Natural killer cell (primary cell): Measurements from ENCODE around the gene MIPEP. TPM values are rescaled to one million over a fixed set of nuclear protein-coding genes. Genes with fewer than 3 reads are reported as not detected.

Experiments used
- ATAC-seq, 3 donors: fragments of 150-1000 bp in 2 of 3; fragments of 200-7000 bp in 1 of 3; cut with Tn5 transposase; 1 replicate in 1 of 3; 2 replicates in 2 of 3; pipeline ENCODE4 v1.10.0; 2021; ENCODE audit warnings: mild to moderate bottlenecking in 2 of 3, moderate library complexity in 2 of 3
- DNase-seq, 2 donors: peaks; one replicate each; pipeline versions ENCODE4 v3.0.0 to v3.0.0-alpha.2; 2013 to 2021; ENCODE audit warnings: mixed read lengths in 1 of 2
- H3K27ac ChIP-seq: one replicate; pipeline ENCODE4 v1.5.1; 2013; ENCODE audit warnings: mild to moderate bottlenecking, low read length
- H3K27me3 ChIP-seq: one replicate; pipeline ENCODE4 v1.6.1; 2013; ENCODE audit warnings: low read length; ENCODE audit not compliant: control insufficient read depth, insufficient read depth
- H3K36me3 ChIP-seq: one replicate; pipeline ENCODE4 v1.6.1; 2013; ENCODE audit warnings: low read length; ENCODE audit not compliant: control insufficient read depth, insufficient read depth
- H3K4me1 ChIP-seq: one replicate; pipeline ENCODE4 v1.6.1; 2013; ENCODE audit warnings: low read length; ENCODE audit not compliant: control insufficient read depth, insufficient read depth
- H3K4me3 ChIP-seq: one replicate; pipeline ENCODE4 v1.5.1; 2013; ENCODE audit warnings: low read length
- H3K9me3 ChIP-seq: one replicate; pipeline ENCODE4 v1.6.1; 2013; ENCODE audit warnings: low read length; ENCODE audit not compliant: control insufficient read depth, insufficient read depth
- H3K27ac Mint-ChIP-seq, 2 donors: one replicate each; pipeline ENCODE4 v1.8.0; 2022; ENCODE audit warnings: mild to moderate bottlenecking in 2 of 2, mixed read lengths in 2 of 2, moderate library complexity in 1 of 2
- H3K27me3 Mint-ChIP-seq, 2 donors: one replicate each; pipeline ENCODE4 v1.8.0; 2022; ENCODE audit warnings: low read depth in 2 of 2, mixed read lengths in 2 of 2
- H3K36me3 Mint-ChIP-seq: one replicate; pipeline ENCODE4 v1.8.0; 2022; ENCODE audit warnings: mixed read lengths
- H3K4me1 Mint-ChIP-seq, 2 donors: one replicate each; pipeline ENCODE4 v1.8.0; 2022; ENCODE audit warnings: mixed read lengths in 2 of 2
- H3K4me3 Mint-ChIP-seq: one replicate; pipeline ENCODE4 v1.8.0; 2022; ENCODE audit warnings: mild to moderate bottlenecking, moderate library complexity, mixed read lengths
- H3K9me3 Mint-ChIP-seq, 2 donors: one replicate each; pipeline ENCODE4 v1.8.0; 2022; ENCODE audit warnings: mixed read lengths in 2 of 2
- WGBS: methylation state at CpG from one replicate; pipeline ENCODE4 v1.1.7; 2013; ENCODE audit warnings: missing lambda C conversion rate; ENCODE audit not compliant: insufficient coverage; 5-methylcytosine and 5-hydroxymethylcytosine counted together
- intact Hi-C: fragments of 100-400 bp; cut with micrococcal nuclease; formaldehyde crosslinking; loops from one replicate; pipeline ENCODE4 v1.14.2; 2022
- total RNA-seq, 4 donors: library from RNA; stranded (reverse); fragments of 120-200 nt in 1 of 4; gene quantifications; one replicate each; pipeline versions ENCODE4 v1.2.3 to v1.2.4, GENCODE V29; 2013 to 2022
- TF ChIP-seq, protein P1 (sequence below): fragments of 200-600 bp; IDR thresholded peaks from one replicate; pipeline ENCODE4 v1.8.0; 2022; ENCODE audit warnings: antibody characterized with exemption

MIPEP gene
- total RNA-seq, 3 donors from 2014 or later (not counting 1 experiment from before 2014, with no cell fraction given): 9.7 to 10.1 (median 9.7) TPM

DNA sequence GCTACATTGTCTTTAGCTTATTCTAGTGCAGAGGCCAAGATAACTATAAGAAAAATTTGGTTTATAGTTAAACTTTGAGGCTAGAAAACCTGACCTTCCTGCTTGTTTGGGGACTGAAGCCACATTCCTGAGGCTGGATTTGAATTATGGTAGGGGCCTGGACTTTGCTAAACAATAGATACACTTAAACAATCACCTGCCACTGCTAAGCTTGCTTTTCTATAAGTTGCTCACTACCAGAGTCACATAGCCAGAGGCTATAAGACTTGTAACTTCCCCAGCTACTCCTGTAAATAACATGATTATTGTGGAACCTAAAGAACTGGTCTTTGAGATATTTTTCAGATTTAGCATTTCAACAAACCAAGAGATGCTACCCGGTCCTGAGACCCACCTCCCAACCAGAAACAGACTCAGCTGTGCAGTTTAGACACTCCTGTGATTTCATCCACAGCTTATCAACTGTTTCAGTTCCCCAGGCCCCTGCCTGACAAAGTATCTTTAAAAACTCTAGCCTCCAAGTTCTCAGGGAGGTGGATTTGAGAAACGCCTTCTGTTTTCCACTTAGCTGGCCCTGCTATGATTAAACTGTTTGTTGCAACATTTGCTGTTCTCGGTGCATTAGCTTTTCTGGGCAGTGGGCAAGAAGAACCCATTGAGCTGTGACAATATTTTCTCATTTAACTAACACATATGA lies 77.7 kb downstream of the MIPEP start:
- Mint-ChIP-seq H3K36me3 (no peaks in the 10 kb centered on the region), H3K27ac (no peak overlapping the region), H3K9me3 (no peaks in the 10 kb centered on the region), H3K4me1 (no peaks in the 10 kb centered on the region), H3K4me3 (no peak overlapping the region), H3K27me3 (no peaks in the 10 kb centered on the region)
- Histone ChIP-seq H3K27ac (no peak overlapping the region), H3K4me3 (no peak overlapping the region), H3K9me3 (no peaks in the 10 kb centered on the region), H3K4me1 (no peaks in the 10 kb centered on the region), H3K36me3 (no peaks in the 10 kb centered on the region), H3K27me3 (no peaks in the 10 kb centered on the region)
- no peak for DNase-seq
- WGBS: 61% methylated on average over 3 of the region's 3 CpGs
- ATAC-seq: no peak
- TF ChIP-seq, protein P1, sequence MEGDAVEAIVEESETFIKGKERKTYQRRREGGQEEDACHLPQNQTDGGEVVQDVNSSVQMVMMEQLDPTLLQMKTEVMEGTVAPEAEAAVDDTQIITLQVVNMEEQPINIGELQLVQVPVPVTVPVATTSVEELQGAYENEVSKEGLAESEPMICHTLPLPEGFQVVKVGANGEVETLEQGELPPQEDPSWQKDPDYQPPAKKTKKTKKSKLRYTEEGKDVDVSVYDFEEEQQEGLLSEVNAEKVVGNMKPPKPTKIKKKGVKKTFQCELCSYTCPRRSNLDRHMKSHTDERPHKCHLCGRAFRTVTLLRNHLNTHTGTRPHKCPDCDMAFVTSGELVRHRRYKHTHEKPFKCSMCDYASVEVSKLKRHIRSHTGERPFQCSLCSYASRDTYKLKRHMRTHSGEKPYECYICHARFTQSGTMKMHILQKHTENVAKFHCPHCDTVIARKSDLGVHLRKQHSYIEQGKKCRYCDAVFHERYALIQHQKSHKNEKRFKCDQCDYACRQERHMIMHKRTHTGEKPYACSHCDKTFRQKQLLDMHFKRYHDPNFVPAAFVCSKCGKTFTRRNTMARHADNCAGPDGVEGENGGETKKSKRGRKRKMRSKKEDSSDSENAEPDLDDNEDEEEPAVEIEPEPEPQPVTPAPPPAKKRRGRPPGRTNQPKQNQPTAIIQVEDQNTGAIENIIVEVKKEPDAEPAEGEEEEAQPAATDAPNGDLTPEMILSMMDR: no peak
- intact Hi-C loops: no loop called here

DNA sequence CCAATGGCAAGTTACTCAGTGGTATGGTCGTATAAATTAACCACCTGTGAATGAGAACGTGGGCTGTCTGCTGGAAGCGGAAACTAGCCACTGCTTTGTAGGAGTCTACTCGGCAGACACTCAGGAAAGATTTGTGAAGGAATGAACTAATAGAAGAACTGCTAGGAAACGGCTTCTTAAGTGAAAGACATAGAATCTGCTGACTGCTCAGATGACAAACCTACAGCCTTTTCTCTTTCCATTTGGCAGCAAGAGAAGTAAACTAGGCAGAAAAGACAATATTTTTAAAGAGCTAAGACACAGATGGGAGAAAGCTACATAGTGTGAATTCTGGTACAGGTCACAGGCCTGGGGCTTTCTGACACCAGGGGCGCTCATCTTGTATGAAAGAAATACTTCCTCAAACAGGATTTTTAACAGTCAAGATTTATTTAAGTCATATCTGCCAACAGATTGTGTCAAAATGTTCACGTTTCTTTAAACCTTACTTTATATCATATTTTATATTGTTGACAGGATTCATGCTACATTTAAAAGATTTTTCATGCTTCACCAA lies 78.4 kb downstream of the MIPEP start:
- Mint-ChIP-seq H3K27ac (no peak overlapping the region), H3K27me3 (no peaks in the 10 kb centered on the region), H3K36me3 (no peaks in the 10 kb centered on the region), H3K4me1 (no peaks in the 10 kb centered on the region), H3K9me3 (no peaks in the 10 kb centered on the region), H3K4me3 (no peak overlapping the region)
- ATAC-seq: no peak
- no peaks in the 10 kb centered on the region for H3K4me1 ChIP-seq
- 69% methylated on average over 6 of the region's 7 CpGs for WGBS
- intact Hi-C loops: no loop called here
- no peak overlapping the region for H3K4me3 ChIP-seq
- no peak overlapping the region for H3K27ac ChIP-seq
- H3K9me3 ChIP-seq: no peaks in the 10 kb centered on the region
- TF ChIP-seq, protein P1: no peak
- DNase-seq: no peak
- no peaks in the 10 kb centered on the region for H3K27me3 ChIP-seq
- H3K36me3 ChIP-seq: no peaks in the 10 kb centered on the region

DNA sequence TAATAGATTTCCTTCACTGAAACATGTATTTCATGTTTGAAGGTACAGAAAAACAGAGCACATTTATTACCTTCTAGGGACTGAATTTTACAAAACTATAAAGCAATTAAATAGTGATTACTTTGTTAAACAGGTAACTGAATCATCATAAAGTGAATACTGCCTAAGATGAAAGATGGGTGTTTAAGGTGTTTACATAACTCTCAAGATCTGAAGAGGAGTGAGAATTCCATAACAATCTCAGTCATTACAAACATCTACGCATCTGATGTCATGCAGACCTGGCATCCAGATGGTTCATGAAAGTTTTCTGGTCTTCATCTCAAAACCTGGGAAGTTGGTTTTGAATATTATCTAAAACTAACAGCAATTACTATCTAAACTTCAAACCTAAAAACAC lies 80.4 kb downstream of the MIPEP start:
- H3K27ac ChIP-seq: no peak overlapping the region
- ATAC-seq (no peak), DNase-seq (no peak)
- H3K27me3 ChIP-seq: no peaks in the 10 kb centered on the region
- intact Hi-C loops: no loop called here
- no peaks in the 10 kb centered on the region for H3K4me1 ChIP-seq
- TF ChIP-seq, protein P1: no peak
- Mint-ChIP-seq H3K4me3 (no peak overlapping the region), H3K4me1 (no peaks in the 10 kb centered on the region), H3K36me3 (no peaks in the 10 kb centered on the region), H3K27me3 (no peaks in the 10 kb centered on the region), H3K9me3 (no peaks in the 10 kb centered on the region), H3K27ac (no peak overlapping the region)
- H3K36me3 ChIP-seq: peaks cover 5% of the 10 kb centered on the region
- no peak overlapping the region for H3K4me3 ChIP-seq
- H3K9me3 ChIP-seq: no peaks in the 10 kb centered on the region
- WGBS: 100% methylated on average over 1 of the region's 1 CpG
